ENCODE results near the gene TPSG1.
"Not testable (repeated sequence)": the region's sequence is repeated elsewhere in the genome, so short reads cannot be mapped to it uniquely, and the experiment has no call there.

Gene TPSG1

GRCh38 chr16:1256874-1257322, 31.8 kb upstream of the TPSG1 start:
- DNase-seq (ENCODE audit: low read depth, low spot score), result no peak

- not testable (repeated sequence) for DNase-seq (ENCODE audit: low read depth, low spot score)
These were observed 31.3 kb upstream of the TPSG1 start for GRCh38 chr16:1256296-1256873.

- not testable (repeated sequence) for DNase-seq (ENCODE audit: low read depth, low spot score)
These were observed 30.4 kb upstream of the TPSG1 start, which contains the start of gene TPSD1 for GRCh38 chr16:1255276-1256122. TPSD1 (plus strand) TSS chr16:1256069; CDS start chr16:1256281, 212 bp downstream.

- not testable (repeated sequence) for DNase-seq (ENCODE audit: low read depth, low spot score)
These were observed 29.8 kb upstream of the TPSG1 start for GRCh38 chr16:1254821-1255220.

- not testable (repeated sequence) for DNase-seq (ENCODE audit: low read depth, low spot score)
These were observed 28.8 kb upstream of the TPSG1 start for GRCh38 chr16:1253701-1254364.

- DNase-seq (ENCODE audit: low read depth, low spot score), result not testable (repeated sequence)
These were observed 24.1 kb upstream of the TPSG1 start for GRCh38 chr16:1249031-1249755.

- DNase-seq (ENCODE audit: low read depth, low spot score), result not testable (repeated sequence)
These were observed 23.0 kb upstream of the TPSG1 start for GRCh38 chr16:1247903-1248537.

GRCh38 chr16:1245452-1246020, 20.5 kb upstream of the TPSG1 start:
- no peak for DNase-seq (ENCODE audit: low read depth, low spot score)

- DNase-seq (ENCODE audit: low read depth, low spot score), result no peak
These were observed 19.8 kb upstream of the TPSG1 start for GRCh38 chr16:1244881-1245280.

- not testable (repeated sequence) for DNase-seq (ENCODE audit: low read depth, low spot score)
These were observed 19.1 kb upstream of the TPSG1 start for GRCh38 chr16:1243907-1244850.

- DNase-seq (ENCODE audit: low read depth, low spot score), result not testable (repeated sequence)
These were observed 18.3 kb upstream of the TPSG1 start for GRCh38 chr16:1243363-1243762.

- DNase-seq (ENCODE audit: low read depth, low spot score), result not testable (repeated sequence)
These were observed 16.0 kb upstream of the TPSG1 start for GRCh38 chr16:1241081-1241480.

- DNase-seq (ENCODE audit: low read depth, low spot score), result not testable (repeated sequence)
These were observed 15.4 kb upstream of the TPSG1 start, which contains the start of gene TPSAB1 for GRCh38 chr16:1240436-1240835. TPSAB1 (plus strand) TSS chr16:1240705; CDS start chr16:1240939, 234 bp downstream.

GRCh38 chr16:1239575-1239974, 14.5 kb upstream of the TPSG1 start:
- DNase-seq (ENCODE audit: low read depth, low spot score), result not testable (repeated sequence)

- DNase-seq (ENCODE audit: low read depth, low spot score), result not testable (repeated sequence)
These were observed 13.8 kb upstream of the TPSG1 start for GRCh38 chr16:1238909-1239308.

- no peak for DNase-seq (ENCODE audit: low read depth, low spot score)
These were observed 12.9 kb upstream of the TPSG1 start for GRCh38 chr16:1237990-1238389.

- not testable (repeated sequence) for DNase-seq (ENCODE audit: low read depth, low spot score)
These were observed 11.6 kb upstream of the TPSG1 start for GRCh38 chr16:1236659-1237058.

- not testable (repeated sequence) for DNase-seq (ENCODE audit: low read depth, low spot score)
These were observed 7.1 kb upstream of the TPSG1 start for GRCh38 chr16:1232049-1232748.

- not testable (repeated sequence) for DNase-seq (ENCODE audit: low read depth, low spot score)
These were observed 6.2 kb upstream of the TPSG1 start for GRCh38 chr16:1231301-1231700.
